ENCODE data around the gene DNPEP.
"Not testable (repeated sequence)": the region's sequence is repeated elsewhere in the genome, so short reads cannot be mapped to it uniquely, and the experiment has no call there.

DNPEP gene

DNA sequence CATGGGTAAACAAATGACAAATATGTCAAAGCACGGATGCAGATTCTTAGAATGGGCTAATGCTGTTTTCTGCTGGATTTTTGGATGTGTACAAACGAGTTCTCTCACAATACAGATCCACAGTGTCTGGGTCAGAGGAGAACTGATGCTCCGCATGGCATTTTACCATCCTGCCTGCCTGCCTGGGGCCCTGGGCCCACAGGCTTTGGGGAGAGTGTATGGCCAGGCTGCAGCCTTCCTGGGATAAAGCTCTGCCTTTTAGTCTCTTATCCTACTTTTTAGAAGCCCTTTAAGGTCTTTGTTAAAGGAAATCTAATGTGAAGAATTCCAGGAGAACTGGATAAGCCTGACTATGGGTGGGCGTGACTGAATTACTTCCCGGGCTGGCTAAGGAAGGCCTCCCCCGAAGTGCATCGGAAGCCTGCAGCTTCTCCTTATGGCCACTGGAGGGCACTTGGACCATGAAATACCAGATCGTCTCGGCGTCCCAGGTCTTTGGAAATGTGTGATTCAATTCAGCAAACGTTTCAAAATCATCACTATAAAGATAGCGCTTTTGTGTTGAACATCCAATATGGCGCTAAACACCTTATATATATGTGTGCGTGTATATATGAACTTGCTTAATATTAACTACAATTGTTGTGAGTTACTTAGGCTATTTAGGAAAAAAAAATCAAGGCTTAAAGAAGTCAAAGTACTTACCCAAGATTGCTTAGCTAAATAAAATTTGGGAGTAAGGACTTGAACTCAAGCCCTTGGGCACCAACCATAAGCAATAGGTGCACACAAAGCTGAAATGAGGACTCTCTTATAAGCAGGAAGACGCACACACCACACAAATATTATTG lies 15.2 kb upstream of the DNPEP start:
- peak in 50 of 58 donors; percentile 5 to 72 (median 38) for DNase-seq

DNA sequence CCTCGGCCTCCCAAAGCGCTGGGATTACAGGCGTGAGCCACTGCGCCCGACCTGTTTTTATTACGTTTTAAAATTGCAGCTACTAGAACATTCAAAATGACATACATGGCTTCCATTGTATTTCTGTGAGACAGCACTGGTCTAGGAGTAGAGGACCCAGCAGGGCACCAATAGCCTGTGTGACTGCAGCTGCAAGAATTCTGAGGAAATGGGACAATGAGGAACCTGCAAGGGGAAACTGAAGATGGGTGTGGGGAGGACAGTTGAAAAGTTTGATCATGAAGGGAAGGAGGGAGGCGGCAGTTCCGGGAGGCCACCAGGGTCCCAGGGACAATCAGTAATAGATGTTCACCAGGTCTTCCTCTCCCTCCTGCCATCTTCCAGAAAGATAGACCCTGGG lies 13.9 kb upstream of the DNPEP start:
- DNase-seq, result no peak

DNA sequence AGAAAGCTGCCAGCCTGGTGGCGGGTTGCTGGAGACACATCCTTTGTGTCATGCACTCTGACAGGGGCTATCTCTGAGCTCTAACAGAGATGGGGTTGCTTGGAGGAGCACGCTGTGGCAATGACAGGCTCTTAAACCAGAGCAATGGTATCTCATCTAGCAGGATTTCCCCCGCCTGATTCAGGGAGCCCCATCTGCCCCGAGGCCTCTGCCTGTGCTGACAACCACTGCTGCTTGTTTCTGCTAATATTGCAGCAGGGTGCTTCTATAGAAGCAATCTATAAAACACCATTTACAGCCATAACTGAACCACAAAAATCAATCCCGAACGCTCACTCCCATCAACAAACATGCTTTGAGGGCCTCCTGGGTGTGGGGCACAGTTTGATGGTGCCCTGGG lies 12.8 kb upstream of the DNPEP start:
- DNase-seq, result no peak

DNA sequence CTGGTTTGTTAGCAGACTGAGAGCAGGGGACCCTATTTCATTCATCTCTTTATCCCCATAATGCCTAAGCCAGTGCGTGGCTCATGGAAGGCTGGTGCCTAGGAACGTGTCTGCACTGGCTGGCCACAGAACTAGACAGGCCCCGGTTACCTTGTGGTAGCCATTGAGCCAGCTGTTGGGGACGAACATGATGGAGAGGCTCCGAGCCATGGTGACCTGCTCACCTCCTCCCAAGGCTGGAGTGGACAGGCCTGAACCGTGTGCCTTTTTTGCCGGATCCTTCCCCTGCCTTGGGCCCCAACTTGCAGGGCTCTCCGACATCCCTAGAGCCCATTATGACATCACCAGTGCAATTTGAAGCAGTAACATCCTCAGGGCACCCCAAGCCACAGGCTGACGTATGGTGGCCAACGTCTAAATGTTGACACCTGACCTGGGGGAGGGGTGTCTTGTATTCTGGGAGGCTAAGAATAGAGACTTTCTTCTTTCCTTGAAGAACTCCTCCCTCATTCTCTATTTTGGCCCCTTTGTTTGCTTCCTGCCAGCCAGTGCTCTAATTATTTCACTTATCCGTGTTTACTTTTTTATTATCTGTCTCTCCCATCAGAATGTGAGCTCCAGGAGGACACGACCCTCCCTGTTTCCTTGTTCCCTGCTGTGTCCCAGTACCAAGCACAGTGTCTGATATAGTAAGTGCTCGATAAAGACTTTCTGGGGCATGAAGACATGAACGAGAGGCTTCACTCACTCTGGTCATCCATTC lies 12.2 kb upstream of the DNPEP start:
- no peak for DNase-seq

DNA sequence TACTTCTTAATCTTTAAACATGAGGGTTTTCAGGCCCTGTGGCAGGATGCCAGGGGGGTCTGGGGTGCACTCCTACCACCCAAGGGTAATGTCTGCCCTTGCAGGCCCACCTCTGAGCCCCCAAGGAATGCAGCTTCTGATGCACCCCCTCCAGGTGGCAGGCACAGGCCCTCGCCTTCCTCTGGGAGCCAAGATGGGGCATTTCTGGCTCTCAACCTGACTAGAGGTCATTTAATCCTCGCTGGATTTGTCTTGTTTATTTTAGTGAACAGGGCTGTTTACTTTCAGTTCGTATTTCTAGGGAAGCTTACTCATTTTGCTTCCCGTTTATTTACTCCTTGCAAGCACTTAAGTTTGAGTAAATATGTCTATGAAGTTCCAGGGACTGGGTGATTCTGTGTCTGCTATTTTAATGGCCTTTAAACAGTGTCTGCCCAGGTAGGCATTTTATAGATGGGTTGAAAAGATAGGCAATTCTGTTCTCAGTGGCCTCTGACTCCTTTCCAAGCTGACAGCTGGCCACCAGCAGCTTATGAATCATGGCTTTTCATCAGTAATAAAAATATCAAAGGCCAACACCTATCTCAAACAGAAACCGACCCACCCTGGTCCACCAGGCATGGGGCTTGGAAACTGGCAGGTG lies 11.1 kb upstream of the DNPEP start:
- DNase-seq, result no peak

DNA sequence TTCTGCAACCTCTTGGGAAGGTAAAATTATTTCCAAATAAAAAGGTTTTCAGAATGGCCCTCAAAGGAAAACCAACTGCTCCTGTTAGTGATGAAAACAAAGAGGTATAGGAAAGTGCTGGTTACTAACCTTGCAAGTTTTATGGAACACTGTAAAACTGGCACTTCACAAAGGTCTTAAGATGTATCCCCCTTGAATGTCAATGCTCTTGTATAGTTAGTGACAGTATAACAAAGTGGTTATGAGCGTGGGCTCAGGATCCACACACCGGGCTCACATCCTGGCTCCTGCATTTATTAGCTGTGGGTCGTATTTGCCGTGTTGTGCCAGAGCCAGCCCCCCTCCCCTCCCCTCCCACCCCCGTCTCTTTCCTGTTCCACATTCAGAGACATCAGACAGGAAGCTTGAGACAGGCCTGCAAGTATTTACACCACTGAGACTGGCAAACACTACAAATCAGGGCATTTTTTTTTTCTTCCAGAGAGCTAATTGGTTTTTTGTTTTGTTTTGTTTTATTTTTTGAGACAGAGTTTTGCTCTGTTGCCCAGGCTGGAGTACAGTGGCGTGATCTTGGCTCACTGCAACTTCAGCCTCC lies 9.2 kb upstream of the DNPEP start:
- DNase-seq, result no peak

DNA sequence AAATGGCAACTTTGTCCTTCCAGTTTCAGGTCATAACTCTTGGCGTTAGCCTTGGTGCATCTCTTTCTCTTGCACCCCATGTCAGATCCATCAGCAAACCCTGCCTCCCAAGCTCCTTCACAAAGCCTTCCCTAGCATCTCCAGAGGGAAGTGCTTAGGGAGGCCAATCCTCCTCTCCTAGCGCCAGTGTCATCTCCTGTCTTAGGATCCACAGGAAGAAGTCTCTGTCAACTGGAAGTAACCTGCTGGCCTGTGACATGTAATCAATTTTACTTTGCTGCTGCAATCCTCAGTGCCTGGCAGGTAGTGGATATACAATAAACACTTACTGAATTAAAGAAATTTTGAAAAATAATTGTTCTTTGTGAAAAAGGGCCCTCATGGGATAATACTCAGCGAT lies 7.9 kb upstream of the DNPEP start:
- DNase-seq, result no peak

DNA sequence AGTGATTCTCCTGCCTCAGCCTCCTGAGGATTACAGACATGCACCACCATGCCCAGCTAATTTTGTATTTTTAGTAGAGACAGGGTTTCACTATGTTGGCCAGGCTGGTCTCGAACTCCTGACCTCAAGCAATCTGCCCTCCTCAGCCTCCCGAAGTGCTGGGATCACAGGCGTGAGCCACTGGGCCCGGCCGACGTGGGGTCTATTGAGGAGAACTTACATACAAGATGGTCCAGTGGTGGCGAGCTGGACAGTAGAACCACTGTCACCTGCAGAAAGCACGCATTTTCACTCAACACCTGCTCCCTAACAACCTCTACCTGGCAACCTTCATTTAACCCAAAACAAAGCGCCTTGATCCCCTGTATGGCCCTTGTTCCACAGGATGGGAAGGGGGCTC lies 7.3 kb upstream of the DNPEP start:
- not testable (repeated sequence) for DNase-seq

DNA sequence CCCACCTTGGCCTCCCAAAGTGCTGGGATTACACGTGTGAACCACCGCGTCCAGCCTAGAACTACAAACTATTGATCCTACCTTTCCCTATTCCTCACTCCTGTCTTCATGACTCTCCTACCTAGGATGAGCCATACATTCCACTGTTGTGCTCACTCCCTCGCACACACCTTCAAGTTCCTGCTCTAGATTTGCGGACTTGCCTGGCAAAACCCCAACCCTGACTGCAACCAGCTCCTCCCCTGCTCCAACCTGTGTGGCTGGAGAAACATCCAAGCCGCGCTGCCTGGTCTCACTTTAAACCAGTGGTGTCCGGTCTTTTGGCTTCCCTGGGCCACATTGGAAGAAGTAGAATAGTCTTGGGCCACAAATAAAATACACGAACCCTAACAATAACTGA lies 5.0 kb upstream of the DNPEP start:
- no peak for DNase-seq

DNA sequence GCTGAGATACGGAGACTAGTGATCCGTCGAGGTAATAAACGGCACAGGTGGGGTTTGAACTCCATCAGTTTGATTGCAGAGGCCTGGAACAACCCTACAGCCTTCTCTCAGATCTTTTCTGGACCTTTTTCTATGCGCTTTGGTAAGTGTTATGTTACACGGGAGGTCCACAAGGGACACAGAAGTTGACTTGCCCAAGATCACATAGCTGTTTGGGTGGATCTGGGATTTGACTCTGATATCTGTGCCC lies 1.1 kb upstream of the DNPEP start:
- DNase-seq, result no peak

DNA sequence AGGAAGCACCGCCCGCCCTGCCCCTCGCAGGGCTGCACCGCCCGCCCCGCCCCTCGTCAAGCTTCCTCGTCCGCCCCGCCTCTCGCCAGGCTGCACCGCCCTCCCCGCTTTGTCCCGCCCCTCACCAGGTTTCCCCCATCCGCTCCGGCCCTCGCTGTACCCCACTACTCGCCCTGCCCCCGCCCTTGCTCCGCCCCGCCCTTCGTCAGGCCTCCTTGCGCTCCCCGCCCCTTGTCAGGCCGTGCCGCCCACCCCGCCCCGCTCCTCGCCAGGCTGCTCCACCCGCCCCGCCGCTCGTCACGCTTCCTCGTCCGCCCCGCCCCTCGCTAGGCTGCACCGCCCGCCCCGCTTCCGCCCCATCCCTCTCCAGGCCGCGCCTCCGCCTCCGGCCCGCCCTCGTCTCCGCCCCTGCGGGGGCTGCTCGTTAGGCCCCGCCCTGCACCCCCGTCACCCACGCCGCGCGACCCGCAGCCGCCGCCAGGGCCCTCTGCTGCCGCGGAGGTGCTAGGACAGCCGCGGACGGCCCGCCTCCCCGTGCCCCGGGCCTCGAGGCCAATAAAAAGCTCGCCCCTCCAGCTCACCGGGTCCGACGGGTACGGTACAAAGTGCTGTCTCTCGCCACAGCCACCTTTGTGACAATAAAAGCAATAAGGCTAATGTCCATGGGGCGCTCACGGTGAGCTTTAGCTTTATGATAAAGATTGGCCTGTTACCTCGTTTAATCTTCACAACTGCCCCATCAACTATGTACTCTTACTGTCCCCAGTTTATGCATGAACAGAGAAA lies 602 bp upstream of the DNPEP start:
- peak; percentile 60 to 100 (median 99) for DNase-seq

DNA sequence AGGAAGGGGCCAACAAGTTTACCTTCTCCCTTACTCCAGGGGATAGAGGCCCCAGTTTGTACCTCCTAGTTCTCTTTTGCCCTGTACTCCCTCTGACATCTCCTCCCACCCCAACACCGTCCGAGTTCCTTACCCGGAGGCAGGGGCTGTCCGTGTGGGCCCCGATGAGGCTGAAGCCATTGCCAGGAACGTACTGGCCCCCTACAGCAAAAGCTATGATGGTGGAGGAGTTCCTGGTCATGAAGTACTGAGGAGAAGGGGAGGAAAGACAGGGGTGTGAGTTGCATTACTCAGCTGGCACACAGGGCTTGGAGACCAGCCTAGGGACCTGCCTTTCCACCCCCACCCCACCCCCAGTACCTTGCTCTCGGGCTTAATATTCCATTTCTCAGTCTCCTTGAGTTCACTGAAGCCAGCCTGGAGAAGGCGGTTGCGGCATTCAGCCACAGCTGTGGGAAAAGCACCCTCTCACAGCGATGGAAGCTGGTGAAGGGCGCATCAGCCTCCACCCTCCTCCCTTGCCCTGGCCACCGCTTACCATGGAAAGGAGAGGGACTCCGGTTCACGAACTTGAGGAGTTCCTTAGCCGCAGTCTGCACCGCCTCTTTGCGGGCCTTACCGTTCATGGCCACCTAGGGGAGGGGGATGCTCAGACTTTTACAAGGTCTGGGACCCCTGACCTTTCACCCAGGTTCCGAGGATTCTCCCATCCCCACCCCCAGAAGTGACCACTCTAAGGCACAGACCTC lies 1.0 kb downstream of the DNPEP start:
- no peak for DNase-seq

DNA sequence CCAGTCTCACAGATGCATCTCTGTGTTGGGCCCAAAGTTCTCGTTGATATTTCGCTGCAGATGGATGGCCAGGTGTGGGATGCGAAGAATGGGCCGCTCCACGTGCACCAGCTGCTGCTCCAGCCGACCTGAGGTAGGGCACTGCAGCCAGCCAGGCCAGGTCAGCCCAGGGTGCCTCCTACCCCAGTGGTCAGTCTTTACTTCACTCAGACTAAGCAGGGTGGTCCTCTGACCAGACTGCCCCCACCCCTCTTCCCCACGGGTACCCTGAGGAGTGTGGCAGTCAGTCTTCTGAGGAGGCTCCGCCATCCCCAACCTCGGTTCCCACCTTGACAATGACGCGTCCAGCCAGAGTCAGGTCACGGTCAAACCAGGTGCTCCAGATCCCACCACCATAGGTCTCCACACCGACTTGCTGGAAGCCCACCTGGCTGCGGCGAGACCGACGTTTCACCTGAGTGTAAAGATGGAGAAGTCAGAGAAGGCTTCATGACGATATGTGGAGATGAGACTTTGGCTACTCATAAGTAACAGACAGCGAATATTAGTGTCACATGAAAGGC lies 1.7 kb downstream of the DNPEP start:
- DNase-seq, result no peak

DNA sequence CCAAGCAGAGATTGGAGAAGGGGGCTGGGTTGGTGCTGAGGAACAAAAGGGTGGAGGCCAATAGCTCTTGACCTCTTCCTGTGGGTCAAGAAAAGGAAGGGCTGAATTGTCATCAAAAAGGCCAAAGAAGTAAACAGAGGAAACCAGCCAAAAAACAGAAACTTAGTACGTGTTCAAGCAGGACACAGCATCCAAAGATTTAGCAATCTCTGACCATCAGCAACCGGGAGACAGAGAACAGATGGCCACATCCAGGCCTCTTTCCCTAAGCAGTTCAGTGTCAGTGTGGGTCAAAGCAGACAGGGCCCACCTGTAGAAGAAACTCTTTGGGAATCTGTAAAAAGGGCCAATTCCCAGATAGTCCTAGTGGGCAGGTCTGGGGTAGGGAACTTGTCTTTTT lies 2.9 kb downstream of the DNPEP start:
- DNase-seq, result no peak

DNA sequence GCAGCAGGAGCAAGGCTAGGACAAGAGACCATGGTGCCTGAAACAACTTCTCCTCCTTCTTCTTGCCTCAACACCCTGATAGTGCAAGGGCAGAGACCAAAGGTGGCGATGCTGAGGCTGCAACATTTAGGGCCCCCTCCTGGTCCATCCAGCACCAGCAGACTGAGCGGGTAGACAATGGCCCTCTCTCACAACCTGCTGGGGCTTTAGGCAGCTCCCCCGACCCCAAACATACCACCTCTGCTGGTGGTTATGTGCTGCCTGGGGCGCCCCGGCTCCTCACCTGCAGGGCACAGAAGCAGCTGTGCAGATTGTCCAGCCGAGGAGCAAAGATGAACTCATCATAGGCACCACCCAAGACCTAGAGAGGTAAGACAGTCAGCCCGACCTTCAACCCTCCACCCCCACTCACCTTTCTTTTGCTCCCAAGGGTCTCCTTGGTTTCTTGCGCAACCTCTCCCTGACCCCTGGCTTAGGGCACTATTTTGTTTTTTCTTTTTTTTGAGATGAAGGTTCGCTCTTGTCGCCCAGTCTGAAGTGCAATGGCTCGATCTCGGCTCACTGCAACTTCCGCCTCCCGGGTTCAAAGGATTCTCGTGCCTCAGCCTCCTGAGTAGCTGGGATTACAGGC lies 3.5 kb downstream of the DNPEP start:
- DNase-seq, result no peak

DNA sequence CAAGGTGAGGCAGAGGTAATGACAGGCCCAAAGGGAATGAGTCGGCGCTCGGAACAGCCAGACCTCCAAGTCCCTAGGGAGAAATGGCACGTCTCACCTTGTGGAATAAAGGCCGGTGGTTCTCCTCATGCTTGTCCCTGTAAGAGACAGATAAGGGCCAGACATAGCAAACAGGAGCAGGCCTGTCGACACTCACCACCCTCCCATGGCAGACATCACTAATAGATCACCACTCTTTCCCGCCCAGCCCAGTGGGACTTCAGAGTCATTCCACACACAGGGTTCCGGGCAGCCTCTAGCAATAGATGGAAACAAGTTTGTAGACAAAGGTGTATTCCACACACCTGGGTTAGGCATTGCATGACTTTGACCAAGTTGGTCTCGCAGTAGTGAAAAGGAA lies 6.3 kb downstream of the DNPEP start:
- no peak for DNase-seq

DNA sequence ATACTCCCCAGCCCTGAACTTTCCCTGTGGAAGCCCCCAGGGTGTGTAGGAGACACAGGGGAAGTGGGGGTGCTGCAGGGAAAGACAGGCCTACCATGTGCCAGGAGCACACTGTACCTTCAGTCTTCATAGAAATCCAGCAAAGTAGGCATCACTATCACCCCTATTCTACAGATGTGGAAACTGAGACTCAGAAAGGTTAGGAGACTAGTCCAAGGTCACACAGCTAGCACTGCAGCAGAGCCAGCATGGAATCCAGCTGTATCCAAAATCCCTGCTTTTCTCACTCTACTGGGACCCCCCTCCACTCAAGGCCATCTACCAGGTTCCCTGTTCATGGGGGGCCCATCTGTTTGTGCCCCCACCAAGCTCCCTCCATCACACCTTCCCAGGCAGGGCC lies 6.8 kb downstream of the DNPEP start:
- no peak for DNase-seq

DNA sequence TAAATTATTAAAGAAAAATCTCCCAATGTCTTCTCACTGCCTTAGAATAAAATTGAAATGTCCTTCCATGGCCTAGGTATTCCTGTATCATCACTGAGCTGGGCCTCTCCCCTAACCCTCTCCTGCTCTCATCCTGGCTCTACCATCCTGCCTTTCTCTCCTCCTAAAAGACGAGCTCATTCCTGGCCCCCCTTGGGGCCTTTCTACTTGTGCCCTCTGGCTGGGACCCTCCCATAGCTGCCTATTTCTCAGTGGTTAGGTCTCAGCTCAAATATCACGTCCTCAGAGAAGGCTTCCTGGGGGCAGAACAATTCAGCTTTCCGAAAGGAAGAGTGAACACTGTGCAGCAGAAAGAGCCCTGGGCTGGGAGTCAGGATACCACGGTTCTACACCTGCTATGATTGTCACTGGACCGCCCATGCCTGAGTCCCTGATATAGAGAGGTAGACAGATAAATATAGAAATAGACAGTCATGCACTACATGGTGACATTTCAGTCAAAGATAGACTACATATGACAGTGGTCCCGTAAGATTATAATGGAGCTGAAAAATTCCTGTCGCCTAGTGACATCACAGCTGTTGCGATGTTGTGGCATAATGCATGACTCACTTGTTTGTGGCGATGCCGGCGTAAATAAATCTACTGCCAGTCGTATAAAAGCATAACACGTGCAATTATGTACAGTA lies 9.4 kb downstream of the DNPEP start:
- DNase-seq, result no peak

DNA sequence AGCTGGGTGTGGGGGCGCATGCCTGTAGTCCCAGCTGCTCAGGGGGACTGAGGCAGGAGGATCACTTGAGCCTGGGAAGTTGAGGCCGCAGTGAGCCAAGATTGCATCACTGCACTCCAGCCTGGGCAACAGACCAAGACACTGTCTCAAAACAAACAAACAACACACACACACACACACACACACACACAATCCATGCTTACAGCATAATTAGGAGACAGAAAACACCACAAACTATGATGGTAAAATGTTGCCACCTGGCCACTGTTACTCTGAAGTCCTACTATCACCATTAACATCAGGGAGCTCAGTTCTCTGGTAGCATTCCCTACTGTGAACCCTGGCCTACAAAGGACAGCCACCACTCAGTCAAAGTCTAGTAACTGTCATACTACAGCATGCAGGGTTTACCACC lies 18.3 kb downstream of the DNPEP start:
- DNase-seq, result peak in 20 of 58 donors; percentile 2 to 42 (median 9)

Data from anterior cingulate cortex (tissue), 58 donors.